ENCODE results near the gene EPO.
"Not testable (repeated sequence)": the region's sequence is repeated elsewhere in the genome, so short reads cannot be mapped to it uniquely, and the experiment has no call there.

The EPO gene

DNA sequence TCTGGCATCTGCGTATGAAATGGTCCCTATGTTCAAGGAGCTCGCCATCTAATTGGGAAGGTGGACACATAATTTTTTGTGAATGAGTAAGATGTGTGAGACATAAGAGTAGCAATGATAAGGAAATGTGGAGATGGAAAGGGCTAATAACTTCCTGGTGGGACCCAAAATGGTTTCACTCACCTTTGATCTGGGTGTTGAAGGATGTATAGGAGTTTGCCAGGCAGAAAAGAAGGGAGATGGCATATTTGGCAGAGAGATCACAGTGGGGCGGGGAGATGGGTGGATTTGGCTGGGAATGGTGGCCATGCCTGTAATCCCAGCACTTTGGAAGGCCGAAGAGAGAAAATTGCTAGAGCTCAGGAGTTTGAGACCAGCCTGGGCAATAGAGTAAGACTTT lies 9.8 kb upstream of the EPO start:
- Mint-ChIP-seq H3K36me3 (peaks cover 38% of the 10 kb centered on the region), H3K27ac (no peak overlapping the region), H3K4me1 (peaks cover 18% of the 10 kb centered on the region), H3K4me3 (no peak overlapping the region), H3K9me3 (no peaks in the 10 kb centered on the region)
- no peak for ATAC-seq
- DNase-seq (ENCODE audit: low spot score in 2 of 2) = no peak

DNA sequence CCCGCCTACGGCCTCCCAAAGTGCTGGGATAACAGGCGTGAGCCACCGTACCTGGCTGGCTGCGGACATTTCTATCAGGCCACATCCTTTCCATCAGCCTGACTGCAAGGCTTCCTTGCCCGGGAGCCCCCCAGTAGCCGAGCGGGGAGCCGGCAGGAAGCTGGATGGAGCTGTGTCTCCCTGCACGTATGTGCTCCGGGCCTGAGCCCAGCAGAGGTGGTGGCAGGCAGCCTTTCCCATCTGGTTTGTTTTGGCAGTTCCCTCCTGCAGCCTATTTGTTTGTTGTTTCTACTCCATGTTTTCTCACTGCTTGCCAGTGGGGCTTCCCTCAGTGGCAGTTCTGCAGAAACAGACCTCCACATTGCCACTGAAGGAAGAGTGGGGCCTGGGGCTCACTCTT lies 8.9 kb upstream of the EPO start:
- H3K36me3 Mint-ChIP-seq = peaks cover 31% of the 10 kb centered on the region

GRCh38 chr7:100714725-100715124 lies 5.5 kb upstream of the EPO start:
- DNase-seq (ENCODE audit: low spot score in 2 of 2) = no peak
- Mint-ChIP-seq H3K36me3 (peaks cover 4% of the 10 kb centered on the region), H3K27ac (no peak overlapping the region)

More for the DNA sequence above, 8.9 kb upstream of the EPO start:
- DNase-seq (ENCODE audit: low spot score in 2 of 2) = no peak
- Mint-ChIP-seq H3K27ac (no peak overlapping the region), H3K9me3 (no peaks in the 10 kb centered on the region), H3K4me3 (no peak overlapping the region), H3K4me1 (peaks cover 15% of the 10 kb centered on the region)
- ATAC-seq = no peak

DNA sequence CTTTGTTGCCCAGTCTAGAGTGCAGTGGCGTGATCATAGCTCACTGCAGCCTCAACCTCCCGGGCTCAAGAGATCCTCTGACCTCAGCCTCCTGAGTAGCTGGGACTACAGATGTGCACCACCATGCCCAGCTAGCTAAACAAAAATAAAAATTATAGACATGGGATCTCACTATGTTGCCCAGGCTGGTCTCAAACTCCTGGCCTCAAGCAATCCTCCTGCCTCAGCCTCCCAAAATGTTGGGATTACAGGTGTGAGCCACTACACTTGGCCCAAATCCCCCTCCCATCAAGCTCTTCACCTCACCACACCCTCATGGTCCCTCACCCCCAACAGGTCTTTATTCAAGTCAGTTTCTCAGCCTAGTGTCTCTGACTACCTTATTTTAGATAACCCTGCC lies 3.2 kb upstream of the EPO start:
- not testable (repeated sequence) for H3K9me3 Mint-ChIP-seq; DNase-seq (ENCODE audit: low spot score in 2 of 2); H3K4me1 Mint-ChIP-seq; H3K36me3 Mint-ChIP-seq; H3K4me3 Mint-ChIP-seq; ATAC-seq
- H3K27ac Mint-ChIP-seq = peak overlapping the region; percentile 8

More at GRCh38 chr7:100714725-100715124, 5.5 kb upstream of the EPO start:
- Mint-ChIP-seq H3K9me3 (no peaks in the 10 kb centered on the region), H3K4me1 (no peaks in the 10 kb centered on the region), H3K4me3 (no peak overlapping the region)
- no peak for ATAC-seq

DNA sequence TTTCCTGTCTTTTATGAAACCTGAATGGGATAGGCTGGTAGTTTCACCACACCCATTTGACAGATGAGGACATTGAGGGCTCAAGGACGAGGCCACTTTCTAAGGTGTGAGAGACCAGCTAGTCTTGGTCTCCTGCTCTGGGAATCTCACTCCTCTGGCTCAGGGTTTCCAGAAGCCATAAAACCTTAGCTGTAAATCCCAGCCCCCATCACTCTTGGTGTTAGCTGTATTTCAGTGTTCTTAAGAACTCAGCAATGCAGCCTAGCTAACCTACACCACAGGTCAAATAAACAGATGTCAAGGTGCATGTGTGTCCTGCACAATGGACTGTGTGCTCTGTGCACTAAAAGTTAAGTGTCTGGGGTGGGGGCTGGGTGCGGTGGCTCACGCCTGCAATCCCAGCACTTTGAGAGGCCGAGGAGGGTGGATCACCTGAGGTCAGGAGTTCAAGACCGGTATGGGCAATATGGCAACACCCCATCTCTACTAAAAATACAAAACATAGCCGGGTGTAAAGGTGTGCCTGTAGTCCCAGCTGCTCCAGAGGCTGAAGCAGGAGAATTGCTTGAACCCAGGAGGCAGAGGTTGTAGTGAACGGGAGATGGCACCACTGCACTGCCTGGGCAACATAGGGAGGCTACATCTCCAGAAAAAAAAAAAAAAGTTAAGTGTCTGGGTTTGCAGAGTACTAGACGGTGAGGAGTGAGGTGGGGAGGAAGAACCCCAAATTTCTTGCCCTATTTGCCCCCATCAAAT lies 567 bp upstream of the EPO start:
- no peak overlapping the region for H3K27ac Mint-ChIP-seq
- no peak overlapping the region for H3K4me3 Mint-ChIP-seq
- ATAC-seq = no peak
- peaks cover 4% of the 10 kb centered on the region for H3K36me3 Mint-ChIP-seq
- no peaks in the 10 kb centered on the region for H3K9me3 Mint-ChIP-seq
- no peaks in the 10 kb centered on the region for H3K4me1 Mint-ChIP-seq
- DNase-seq (ENCODE audit: low spot score in 2 of 2) = no peak

DNA sequence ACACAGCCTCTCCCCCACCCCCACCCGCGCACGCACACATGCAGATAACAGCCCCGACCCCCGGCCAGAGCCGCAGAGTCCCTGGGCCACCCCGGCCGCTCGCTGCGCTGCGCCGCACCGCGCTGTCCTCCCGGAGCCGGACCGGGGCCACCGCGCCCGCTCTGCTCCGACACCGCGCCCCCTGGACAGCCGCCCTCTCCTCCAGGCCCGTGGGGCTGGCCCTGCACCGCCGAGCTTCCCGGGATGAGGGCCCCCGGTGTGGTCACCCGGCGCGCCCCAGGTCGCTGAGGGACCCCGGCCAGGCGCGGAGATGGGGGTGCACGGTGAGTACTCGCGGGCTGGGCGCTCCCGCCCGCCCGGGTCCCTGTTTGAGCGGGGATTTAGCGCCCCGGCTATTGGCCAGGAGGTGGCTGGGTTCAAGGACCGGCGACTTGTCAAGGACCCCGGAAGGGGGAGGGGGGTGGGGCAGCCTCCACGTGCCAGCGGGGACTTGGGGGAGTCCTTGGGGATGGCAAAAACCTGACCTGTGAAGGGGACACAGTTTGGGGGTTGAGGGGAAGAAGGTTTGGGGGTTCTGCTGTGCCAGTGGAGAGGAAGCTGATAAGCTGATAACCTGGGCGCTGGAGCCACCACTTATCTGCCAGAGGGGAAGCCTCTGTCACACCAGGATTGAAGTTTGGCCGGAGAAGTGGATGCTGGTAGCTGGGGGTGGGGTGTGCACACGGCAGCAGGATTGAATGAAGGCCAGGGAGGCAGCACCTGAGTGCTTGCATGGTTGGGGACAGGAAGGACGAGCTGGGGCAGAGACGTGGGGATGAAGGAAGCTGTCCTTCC lies 620 bp downstream of the EPO start:
- no peak overlapping the region for H3K27ac Mint-ChIP-seq
- DNase-seq (ENCODE audit: low spot score in 2 of 2) (no peak), ATAC-seq (no peak)
- H3K4me3 Mint-ChIP-seq = no peak overlapping the region
- H3K36me3 Mint-ChIP-seq = no peaks in the 10 kb centered on the region
- no peaks in the 10 kb centered on the region for H3K4me1 Mint-ChIP-seq
- H3K9me3 Mint-ChIP-seq = no peaks in the 10 kb centered on the region

DNA sequence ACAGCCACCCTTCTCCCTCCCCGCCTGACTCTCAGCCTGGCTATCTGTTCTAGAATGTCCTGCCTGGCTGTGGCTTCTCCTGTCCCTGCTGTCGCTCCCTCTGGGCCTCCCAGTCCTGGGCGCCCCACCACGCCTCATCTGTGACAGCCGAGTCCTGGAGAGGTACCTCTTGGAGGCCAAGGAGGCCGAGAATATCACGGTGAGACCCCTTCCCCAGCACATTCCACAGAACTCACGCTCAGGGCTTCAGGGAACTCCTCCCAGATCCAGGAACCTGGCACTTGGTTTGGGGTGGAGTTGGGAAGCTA lies 1.2 kb downstream of the EPO start:
- no peak for DNase-seq (ENCODE audit: low spot score in 2 of 2)
- Mint-ChIP-seq H3K4me1 (no peaks in the 10 kb centered on the region), H3K27ac (no peak overlapping the region), H3K36me3 (no peaks in the 10 kb centered on the region), H3K9me3 (no peaks in the 10 kb centered on the region), H3K4me3 (no peak overlapping the region)
- no peak for ATAC-seq

- H3K27ac Mint-ChIP-seq = no peak overlapping the region
- no peaks in the 10 kb centered on the region for H3K4me1 Mint-ChIP-seq
- H3K4me3 Mint-ChIP-seq = no peak overlapping the region
- ATAC-seq = no peak
- no peak for DNase-seq (ENCODE audit: low spot score in 2 of 2)
- H3K36me3 Mint-ChIP-seq = no peaks in the 10 kb centered on the region
- no peaks in the 10 kb centered on the region for H3K9me3 Mint-ChIP-seq
Measured at GRCh38 chr7:100722480-100723212, 2.4 kb downstream of the EPO start.

- Mint-ChIP-seq H3K27ac (no peak overlapping the region), H3K9me3 (no peaks in the 10 kb centered on the region), H3K4me1 (no peaks in the 10 kb centered on the region), H3K36me3 (no peaks in the 10 kb centered on the region), H3K4me3 (no peak overlapping the region)
- ATAC-seq = no peak
- no peak for DNase-seq (ENCODE audit: low spot score in 2 of 2)
Measured at GRCh38 chr7:100723732-100724275, 3.5 kb downstream of the EPO start.

DNA sequence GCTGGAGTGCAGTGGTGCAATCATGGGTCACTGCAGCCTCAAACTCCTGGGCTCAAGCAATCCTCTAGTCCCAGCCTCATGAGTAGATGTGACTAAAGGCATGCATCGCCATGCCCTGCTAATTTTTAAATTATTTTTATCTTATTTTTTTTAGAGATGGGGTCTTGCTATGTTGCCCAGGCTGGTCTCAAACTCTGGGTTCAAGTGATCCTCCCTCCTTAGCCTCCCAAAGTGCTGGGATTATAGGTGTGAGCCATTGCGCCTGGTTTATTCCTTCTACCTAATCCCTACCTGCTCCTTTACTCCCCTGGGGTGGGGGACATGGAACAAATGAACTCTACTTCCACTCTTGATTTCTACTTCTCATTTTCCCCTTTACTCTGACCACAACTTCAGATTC lies 4.1 kb downstream of the EPO start:
- not testable (repeated sequence) for DNase-seq (ENCODE audit: low spot score in 2 of 2); ATAC-seq; H3K4me3 Mint-ChIP-seq; H3K27ac Mint-ChIP-seq; H3K36me3 Mint-ChIP-seq; H3K4me1 Mint-ChIP-seq; H3K9me3 Mint-ChIP-seq

DNA sequence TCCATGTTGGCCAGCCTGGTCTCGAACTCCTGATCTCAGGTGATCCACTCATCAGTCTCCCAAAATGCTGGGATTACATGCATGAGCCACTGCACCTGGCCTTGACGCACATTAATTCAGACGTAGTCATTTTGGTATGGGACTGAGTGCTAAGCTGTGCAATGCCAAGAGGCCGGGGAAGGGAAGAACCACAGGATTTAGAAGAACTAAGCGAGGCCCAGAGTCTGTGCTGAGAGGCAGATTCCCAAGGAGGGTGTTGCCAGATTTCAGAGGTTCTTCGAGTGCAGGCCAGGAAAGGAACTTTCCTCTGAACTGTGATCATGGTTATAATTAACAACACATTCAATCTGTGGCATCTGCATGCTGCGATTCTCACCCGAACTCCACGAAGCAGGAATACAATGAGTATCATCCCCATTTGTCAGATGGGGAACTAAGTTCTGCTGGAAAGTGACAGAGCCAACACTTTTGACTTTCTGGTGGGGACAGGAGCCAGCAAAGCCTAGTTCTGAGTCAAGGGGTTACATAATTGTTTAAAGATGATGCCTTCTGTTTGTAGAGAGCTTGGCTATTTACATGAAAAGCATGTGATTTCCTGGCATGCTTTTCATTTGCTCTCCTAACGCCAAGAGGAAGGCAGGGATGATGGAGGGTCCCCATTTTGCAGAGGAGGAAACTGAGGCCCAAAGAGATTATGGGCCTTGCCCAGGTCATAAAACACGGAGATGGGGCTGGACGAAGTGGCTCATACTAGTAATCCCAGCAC lies 6.9 kb downstream of the EPO start:
- H3K4me3 Mint-ChIP-seq = no peak overlapping the region
- H3K36me3 Mint-ChIP-seq = no peaks in the 10 kb centered on the region
- no peaks in the 10 kb centered on the region for H3K4me1 Mint-ChIP-seq
- ATAC-seq (no peak), DNase-seq (ENCODE audit: low spot score in 2 of 2) (no peak)
- no peaks in the 10 kb centered on the region for H3K9me3 Mint-ChIP-seq
- H3K27ac Mint-ChIP-seq = no peak overlapping the region

- H3K9me3 Mint-ChIP-seq = no peaks in the 10 kb centered on the region
- no peak overlapping the region for H3K4me3 Mint-ChIP-seq
- no peak for ATAC-seq
- no peak for DNase-seq (ENCODE audit: low spot score in 2 of 2)
- H3K36me3 Mint-ChIP-seq = no peaks in the 10 kb centered on the region
- H3K4me1 Mint-ChIP-seq = no peaks in the 10 kb centered on the region
- H3K27ac Mint-ChIP-seq = no peak overlapping the region
Measured at GRCh38 chr7:100728196-100728595, 7.9 kb downstream of the EPO start.

DNA sequence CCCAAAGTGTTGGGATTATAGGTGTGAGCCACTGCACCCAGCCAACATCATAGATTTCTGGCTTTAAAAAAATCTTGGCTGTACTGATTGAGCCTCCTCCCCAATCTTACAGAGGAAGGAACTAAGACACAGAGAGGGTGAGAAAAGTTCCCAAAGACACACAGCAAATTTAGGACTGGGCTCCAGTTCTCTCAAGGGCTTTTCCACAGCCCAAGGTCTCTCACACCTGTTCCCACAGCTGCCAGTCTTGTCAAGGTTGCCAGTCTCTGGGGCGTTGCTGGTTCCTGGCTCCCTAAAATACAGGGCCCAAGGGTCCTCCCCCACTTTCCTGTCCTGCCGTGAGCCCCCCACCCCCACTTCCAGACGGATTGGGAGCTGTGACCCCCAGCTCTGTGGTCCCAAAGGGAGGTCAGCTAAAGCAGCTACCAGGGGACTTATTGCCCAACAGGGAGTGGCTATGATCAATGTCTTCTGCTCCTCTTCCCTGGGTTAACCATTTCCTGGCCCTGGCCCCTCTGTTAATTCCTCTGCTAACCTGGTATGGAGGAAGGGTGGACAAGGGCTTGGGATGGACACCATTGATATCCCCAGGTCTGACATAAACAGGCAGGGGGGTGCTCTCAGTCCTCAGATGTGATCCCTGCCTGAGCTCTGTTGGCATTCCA lies 10.0 kb downstream of the EPO start:
- DNase-seq (ENCODE audit: low spot score in 2 of 2) = no peak
- no peak for ATAC-seq
- H3K27ac Mint-ChIP-seq = no peak overlapping the region
- no peaks in the 10 kb centered on the region for H3K36me3 Mint-ChIP-seq
- H3K4me3 Mint-ChIP-seq = no peak overlapping the region
- no peaks in the 10 kb centered on the region for H3K4me1 Mint-ChIP-seq
- H3K9me3 Mint-ChIP-seq = no peaks in the 10 kb centered on the region

DNA sequence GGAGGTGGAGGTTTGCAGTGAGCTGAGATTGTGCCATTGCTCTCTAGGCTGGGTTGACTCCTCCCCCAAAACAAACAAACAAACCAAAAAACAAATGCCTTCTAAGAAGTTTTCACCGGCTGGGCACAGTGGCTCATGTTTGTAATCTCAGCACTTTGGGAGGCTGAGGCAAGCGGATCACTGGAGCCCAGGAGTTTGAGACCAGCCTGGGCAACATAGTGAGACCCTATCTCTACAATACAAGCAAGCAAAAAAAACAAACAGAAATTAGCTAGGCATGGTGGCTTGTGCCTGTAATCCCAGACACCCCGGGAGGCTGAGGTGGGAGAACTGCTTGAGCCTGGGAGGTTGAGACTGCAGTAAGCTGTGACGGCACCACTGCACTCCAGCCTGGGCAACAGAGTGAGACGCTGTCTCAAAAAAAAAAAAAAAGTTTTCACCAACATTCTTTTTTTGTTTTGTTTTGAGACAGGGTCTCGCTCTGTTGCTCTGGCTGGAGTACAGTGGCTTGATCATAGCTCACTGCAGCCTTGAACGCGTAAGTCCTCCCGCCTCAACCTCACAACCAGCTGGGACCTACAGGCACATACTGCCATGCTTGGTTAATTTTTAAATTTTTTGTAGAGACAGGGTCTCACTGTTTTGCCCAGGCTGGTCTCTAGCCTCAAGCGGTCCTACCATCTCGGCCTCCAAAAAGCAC lies 11.8 kb downstream of the EPO start:
- Mint-ChIP-seq H3K4me3 (no peak overlapping the region), H3K4me1 (no peaks in the 10 kb centered on the region), H3K36me3 (no peaks in the 10 kb centered on the region), H3K9me3 (no peaks in the 10 kb centered on the region), H3K27ac (no peak overlapping the region)
- no peak for ATAC-seq
- no peak for DNase-seq (ENCODE audit: low spot score in 2 of 2)

Data from stimulated activated effector memory CD8-positive, alpha-beta T cell treated with anti-CD3 and anti-CD28 coated beads, Interleukin-12 subunit alpha, Interleukin-12 subunit beta, amount 100 ng/mL, for 72 hours (primary cell).